Measurements from ENCODE around the gene DOCK10. TPM values are rescaled to one million over a fixed set of nuclear protein-coding genes. Genes with fewer than 3 reads are reported as not detected.

The DOCK10 gene
- total RNA-seq, 1 experiment from 2014 or later: 2.9 TPM

DNA sequence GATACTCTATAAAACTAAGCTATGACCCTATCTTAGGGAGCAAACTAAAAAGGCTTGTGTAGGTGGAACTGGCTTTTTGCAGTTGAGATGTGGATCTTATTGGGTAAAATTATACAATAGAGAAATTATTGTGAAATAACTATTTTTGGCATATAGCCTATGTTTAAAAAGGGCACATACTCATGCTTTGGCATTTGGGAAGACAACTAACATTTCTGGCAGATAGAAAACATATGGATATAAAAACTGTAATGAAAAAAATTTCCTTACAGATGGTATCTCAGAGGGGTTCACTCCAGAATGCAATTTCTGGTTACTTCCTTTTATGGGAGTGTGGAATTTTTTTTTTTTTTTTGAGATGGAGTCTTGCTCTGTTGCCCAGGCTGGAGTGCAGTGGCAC is 206.0 kb downstream of the DOCK10 start (continued):
- TF ChIP-seq, protein P1, sequence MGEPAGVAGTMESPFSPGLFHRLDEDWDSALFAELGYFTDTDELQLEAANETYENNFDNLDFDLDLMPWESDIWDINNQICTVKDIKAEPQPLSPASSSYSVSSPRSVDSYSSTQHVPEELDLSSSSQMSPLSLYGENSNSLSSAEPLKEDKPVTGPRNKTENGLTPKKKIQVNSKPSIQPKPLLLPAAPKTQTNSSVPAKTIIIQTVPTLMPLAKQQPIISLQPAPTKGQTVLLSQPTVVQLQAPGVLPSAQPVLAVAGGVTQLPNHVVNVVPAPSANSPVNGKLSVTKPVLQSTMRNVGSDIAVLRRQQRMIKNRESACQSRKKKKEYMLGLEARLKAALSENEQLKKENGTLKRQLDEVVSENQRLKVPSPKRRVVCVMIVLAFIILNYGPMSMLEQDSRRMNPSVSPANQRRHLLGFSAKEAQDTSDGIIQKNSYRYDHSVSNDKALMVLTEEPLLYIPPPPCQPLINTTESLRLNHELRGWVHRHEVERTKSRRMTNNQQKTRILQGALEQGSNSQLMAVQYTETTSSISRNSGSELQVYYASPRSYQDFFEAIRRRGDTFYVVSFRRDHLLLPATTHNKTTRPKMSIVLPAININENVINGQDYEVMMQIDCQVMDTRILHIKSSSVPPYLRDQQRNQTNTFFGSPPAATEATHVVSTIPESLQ (CRISPR knock-in tag; IDR thresholded peaks at IDR 0.05): no peak
- TF ChIP-seq, protein P2, sequence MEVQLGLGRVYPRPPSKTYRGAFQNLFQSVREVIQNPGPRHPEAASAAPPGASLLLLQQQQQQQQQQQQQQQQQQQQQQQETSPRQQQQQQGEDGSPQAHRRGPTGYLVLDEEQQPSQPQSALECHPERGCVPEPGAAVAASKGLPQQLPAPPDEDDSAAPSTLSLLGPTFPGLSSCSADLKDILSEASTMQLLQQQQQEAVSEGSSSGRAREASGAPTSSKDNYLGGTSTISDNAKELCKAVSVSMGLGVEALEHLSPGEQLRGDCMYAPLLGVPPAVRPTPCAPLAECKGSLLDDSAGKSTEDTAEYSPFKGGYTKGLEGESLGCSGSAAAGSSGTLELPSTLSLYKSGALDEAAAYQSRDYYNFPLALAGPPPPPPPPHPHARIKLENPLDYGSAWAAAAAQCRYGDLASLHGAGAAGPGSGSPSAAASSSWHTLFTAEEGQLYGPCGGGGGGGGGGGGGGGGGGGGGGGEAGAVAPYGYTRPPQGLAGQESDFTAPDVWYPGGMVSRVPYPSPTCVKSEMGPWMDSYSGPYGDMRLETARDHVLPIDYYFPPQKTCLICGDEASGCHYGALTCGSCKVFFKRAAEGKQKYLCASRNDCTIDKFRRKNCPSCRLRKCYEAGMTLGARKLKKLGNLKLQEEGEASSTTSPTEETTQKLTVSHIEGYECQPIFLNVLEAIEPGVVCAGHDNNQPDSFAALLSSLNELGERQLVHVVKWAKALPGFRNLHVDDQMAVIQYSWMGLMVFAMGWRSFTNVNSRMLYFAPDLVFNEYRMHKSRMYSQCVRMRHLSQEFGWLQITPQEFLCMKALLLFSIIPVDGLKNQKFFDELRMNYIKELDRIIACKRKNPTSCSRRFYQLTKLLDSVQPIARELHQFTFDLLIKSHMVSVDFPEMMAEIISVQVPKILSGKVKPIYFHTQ (CRISPR knock-in tag; IDR thresholded peaks at IDR 0.05): no peak
- TF ChIP-seq ZNF317 (CRISPR knock-in tag; IDR thresholded peaks at IDR 0.05; ENCODE audit: borderline replicate concordance, low read depth) (no peak), SMAD4 (CRISPR knock-in tag; IDR thresholded peaks at IDR 0.05) (no peak), MYBL2 (CRISPR knock-in tag; IDR thresholded peaks at IDR 0.05) (no peak)
- TF ChIP-seq, protein P3, sequence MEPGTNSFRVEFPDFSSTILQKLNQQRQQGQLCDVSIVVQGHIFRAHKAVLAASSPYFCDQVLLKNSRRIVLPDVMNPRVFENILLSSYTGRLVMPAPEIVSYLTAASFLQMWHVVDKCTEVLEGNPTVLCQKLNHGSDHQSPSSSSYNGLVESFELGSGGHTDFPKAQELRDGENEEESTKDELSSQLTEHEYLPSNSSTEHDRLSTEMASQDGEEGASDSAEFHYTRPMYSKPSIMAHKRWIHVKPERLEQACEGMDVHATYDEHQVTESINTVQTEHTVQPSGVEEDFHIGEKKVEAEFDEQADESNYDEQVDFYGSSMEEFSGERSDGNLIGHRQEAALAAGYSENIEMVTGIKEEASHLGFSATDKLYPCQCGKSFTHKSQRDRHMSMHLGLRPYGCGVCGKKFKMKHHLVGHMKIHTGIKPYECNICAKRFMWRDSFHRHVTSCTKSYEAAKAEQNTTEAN (CRISPR knock-in tag; IDR thresholded peaks at IDR 0.05): no peak

DNA sequence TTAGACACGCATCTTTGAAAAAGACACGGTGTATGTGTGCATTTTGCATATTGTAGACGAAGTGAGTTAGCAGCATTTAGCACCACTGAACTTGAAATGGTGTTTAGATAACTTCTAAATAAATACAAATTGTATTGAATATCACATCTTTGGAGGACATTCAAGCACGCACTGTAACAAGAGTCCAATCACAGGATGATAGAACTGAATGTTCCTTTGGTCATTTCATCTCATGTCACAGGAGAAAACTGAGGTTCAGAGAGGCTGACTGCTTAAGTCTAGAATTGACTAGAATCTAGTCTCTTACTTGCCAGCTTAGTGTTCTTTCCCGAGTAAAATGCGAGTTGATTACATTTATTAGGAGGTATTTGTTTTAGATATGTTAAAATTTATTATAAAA is 206.9 kb downstream of the DOCK10 start:
- TF ChIP-seq NFYB (CRISPR knock-in tag; conservative IDR thresholded peaks at IDR 0.05; ENCODE audit: low read depth) (no peak), GRHL2 (CRISPR knock-in tag; IDR thresholded peaks at IDR 0.05; ENCODE audit: insufficient replicate concordance, severe bottlenecking) (no peak), TEAD1 (CRISPR knock-in tag; IDR thresholded peaks at IDR 0.05) (no peak)
- Mint-ChIP-seq H3K9me3 (peaks cover 13% of the 10 kb centered on the region), H3K4me1 (no peaks in the 10 kb centered on the region), H3K27ac (no peak overlapping the region), H3K4me3 (no peak overlapping the region), H3K27me3 (ENCODE audit: low read depth) (no peaks in the 10 kb centered on the region), H3K36me3 (peaks cover 4% of the 10 kb centered on the region; the same call in 1 of the 2 replicates)
- DNase-seq (ENCODE audit: low spot score): no peak
- ChIA-PET CTCF (no interaction called here), POLR2A (no interaction called here)
- ATAC-seq: no peak

DNA sequence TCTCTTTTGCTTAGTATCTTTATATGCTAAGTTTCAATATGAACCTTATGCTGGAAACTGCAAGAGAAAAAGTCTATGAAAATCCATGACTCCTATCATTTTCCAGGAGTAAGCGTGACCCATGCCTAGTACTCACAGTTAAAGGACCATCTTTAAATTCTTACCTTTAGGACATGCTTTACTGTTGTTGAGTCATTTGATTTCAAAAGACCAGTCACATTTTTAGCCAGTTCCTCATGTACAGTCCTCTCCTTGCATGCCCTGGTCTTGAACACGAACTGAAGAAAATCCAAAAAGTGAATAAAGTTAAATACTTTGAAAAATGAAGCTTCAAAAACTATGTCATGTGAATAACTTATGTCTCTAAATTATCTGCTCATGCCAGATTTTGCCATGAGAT is 208.3 kb downstream of the DOCK10 start:
- no peaks in the 10 kb centered on the region for H3K36me3 Mint-ChIP-seq
- no peak for TF ChIP-seq ZNF416 (CRISPR knock-in tag; IDR thresholded peaks at IDR 0.05)
- TF ChIP-seq, protein P4, sequence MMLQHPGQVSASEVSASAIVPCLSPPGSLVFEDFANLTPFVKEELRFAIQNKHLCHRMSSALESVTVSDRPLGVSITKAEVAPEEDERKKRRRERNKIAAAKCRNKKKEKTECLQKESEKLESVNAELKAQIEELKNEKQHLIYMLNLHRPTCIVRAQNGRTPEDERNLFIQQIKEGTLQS (CRISPR knock-in tag; conservative IDR thresholded peaks at IDR 0.05): no peak
- TF ChIP-seq, protein P2 (CRISPR knock-in tag; IDR thresholded peaks at IDR 0.05): no peak
- TF ChIP-seq, protein P5, sequence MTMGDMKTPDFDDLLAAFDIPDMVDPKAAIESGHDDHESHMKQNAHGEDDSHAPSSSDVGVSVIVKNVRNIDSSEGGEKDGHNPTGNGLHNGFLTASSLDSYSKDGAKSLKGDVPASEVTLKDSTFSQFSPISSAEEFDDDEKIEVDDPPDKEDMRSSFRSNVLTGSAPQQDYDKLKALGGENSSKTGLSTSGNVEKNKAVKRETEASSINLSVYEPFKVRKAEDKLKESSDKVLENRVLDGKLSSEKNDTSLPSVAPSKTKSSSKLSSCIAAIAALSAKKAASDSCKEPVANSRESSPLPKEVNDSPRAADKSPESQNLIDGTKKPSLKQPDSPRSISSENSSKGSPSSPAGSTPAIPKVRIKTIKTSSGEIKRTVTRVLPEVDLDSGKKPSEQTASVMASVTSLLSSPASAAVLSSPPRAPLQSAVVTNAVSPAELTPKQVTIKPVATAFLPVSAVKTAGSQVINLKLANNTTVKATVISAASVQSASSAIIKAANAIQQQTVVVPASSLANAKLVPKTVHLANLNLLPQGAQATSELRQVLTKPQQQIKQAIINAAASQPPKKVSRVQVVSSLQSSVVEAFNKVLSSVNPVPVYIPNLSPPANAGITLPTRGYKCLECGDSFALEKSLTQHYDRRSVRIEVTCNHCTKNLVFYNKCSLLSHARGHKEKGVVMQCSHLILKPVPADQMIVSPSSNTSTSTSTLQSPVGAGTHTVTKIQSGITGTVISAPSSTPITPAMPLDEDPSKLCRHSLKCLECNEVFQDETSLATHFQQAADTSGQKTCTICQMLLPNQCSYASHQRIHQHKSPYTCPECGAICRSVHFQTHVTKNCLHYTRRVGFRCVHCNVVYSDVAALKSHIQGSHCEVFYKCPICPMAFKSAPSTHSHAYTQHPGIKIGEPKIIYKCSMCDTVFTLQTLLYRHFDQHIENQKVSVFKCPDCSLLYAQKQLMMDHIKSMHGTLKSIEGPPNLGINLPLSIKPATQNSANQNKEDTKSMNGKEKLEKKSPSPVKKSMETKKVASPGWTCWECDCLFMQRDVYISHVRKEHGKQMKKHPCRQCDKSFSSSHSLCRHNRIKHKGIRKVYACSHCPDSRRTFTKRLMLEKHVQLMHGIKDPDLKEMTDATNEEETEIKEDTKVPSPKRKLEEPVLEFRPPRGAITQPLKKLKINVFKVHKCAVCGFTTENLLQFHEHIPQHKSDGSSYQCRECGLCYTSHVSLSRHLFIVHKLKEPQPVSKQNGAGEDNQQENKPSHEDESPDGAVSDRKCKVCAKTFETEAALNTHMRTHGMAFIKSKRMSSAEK (CRISPR knock-in tag; IDR thresholded peaks at IDR 0.05; ENCODE audit: borderline replicate concordance): no peak
- TF ChIP-seq, protein P6, sequence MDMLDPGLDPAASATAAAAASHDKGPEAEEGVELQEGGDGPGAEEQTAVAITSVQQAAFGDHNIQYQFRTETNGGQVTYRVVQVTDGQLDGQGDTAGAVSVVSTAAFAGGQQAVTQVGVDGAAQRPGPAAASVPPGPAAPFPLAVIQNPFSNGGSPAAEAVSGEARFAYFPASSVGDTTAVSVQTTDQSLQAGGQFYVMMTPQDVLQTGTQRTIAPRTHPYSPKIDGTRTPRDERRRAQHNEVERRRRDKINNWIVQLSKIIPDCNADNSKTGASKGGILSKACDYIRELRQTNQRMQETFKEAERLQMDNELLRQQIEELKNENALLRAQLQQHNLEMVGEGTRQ (CRISPR knock-in tag; IDR thresholded peaks at IDR 0.05): no peak
- no peak for DNase-seq (ENCODE audit: low spot score)
- ATAC-seq: no peak
- H3K4me3 Mint-ChIP-seq: no peak overlapping the region
- no peaks in the 10 kb centered on the region for H3K4me1 Mint-ChIP-seq
- H3K27ac Mint-ChIP-seq: no peak overlapping the region
- H3K9me3 Mint-ChIP-seq: no peaks in the 10 kb centered on the region
- POLR2A ChIA-PET: no interaction called here
- H3K27me3 Mint-ChIP-seq (ENCODE audit: low read depth): no peaks in the 10 kb centered on the region
- CTCF ChIA-PET: no interaction called here
